ENCODE data around the gene CD28. TPM values are rescaled to one million over a fixed set of nuclear protein-coding genes. Genes with fewer than 3 reads are reported as not detected.

Gene CD28
- total and polyA plus RNA-seq, 3 experiments from 2014 or later = 61.1 to 66.4 (median 64.1) TPM

GRCh38 chr2:203688798-203689197 is 17.6 kb upstream of the CD28 start:
- peaks cover 0 to 2% (median 0%) of the 10 kb centered on the region in 5 donors for H3K9me3 Mint-ChIP-seq
- H3K4me1 ChIP-seq (ENCODE audit: insufficient read depth, low read length) = no peaks in the 10 kb centered on the region
- no peak overlapping the region for H3K27ac Mint-ChIP-seq
- H3K4me3 Mint-ChIP-seq = no peak overlapping the region
- DNase-seq = no peak
- H3K4me1 Mint-ChIP-seq = peaks cover 21 to 38% (median 30%) of the 10 kb centered on the region in 3 donors
- no peaks in the 10 kb centered on the region for H3K27me3 ChIP-seq (ENCODE audit: insufficient read depth, low read length, poor library complexity, severe bottlenecking)
- ChIA-PET POLR2A (no interaction called here), CTCF (no interaction called here)
- H3K4me3 ChIP-seq (ENCODE audit: low read length) = no peak overlapping the region
- no peaks in the 10 kb centered on the region for H3K36me3 Mint-ChIP-seq
- H3K36me3 ChIP-seq (ENCODE audit: insufficient read depth, low read length) = no peaks in the 10 kb centered on the region
- no peaks in the 10 kb centered on the region for H3K27me3 Mint-ChIP-seq
- H3K9me3 ChIP-seq (ENCODE audit: low read length) = no peaks in the 10 kb centered on the region
- no peak overlapping the region for H3K27ac ChIP-seq (ENCODE audit: low read depth, low read length)

DNA sequence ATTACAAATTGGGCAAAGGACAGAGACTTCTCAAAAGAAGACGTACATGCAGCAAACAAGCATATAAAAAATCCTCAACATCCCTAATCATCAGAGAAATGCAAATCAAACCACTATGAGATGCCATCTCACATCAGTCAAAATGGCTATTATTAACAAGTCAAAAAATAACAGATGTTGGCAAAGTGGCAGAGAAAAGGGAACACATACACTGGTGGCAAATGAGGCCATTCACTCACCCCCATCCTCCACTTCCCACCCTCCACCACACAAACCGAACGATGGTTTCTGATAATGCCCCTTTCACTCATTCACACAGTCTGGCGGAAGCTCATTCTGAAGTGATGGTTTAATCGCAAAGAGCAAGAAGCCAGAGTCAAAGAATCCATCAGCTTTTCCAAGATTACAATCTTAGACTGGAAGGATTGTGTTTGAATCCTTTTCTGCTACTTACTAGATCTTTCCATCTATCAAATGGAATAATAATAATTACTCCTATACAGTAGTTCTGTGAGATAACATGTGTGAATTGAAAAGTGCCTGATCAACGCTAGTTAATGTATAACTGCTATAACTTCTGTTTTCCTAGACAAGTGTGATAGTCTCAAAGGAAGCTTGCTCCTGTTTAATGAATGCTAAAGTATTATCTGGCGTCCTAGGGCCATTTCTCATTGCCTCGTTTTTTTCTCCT is 16.9 kb upstream of the CD28 start:
- Histone ChIP-seq H3K36me3 (ENCODE audit: insufficient read depth, low read length) (no peaks in the 10 kb centered on the region), H3K9me3 (ENCODE audit: low read length) (no peaks in the 10 kb centered on the region), H3K4me3 (ENCODE audit: low read length) (no peak overlapping the region), H3K4me1 (ENCODE audit: insufficient read depth, low read length) (no peaks in the 10 kb centered on the region), H3K27ac (ENCODE audit: low read depth, low read length) (no peak overlapping the region), H3K27me3 (ENCODE audit: insufficient read depth, low read length, poor library complexity, severe bottlenecking) (no peaks in the 10 kb centered on the region)
- Mint-ChIP-seq H3K36me3 (no peaks in the 10 kb centered on the region), H3K27me3 (no peaks in the 10 kb centered on the region), H3K4me1 (peaks cover 21 to 38% (median 30%) of the 10 kb centered on the region in 3 donors), H3K27ac (peak overlapping the region in 5 of 8 donors; percentile 6 to 69 (median 45)), H3K9me3 (peaks cover 0 to 2% (median 0%) of the 10 kb centered on the region in 5 donors), H3K4me3 (peak overlapping the region in 5 of 7 donors; percentile 26 to 86 (median 49))
- POLR2A ChIA-PET = no interaction called here
- CTCF ChIA-PET = interaction anchor here (1.0 kb wide), 1 partner anchor 9 kb away, joined by 4 read pairs; no protein-coding TSS in a partner anchor
- peak in 2 of 5 donors; percentile 42 to 50 for DNase-seq

DNA sequence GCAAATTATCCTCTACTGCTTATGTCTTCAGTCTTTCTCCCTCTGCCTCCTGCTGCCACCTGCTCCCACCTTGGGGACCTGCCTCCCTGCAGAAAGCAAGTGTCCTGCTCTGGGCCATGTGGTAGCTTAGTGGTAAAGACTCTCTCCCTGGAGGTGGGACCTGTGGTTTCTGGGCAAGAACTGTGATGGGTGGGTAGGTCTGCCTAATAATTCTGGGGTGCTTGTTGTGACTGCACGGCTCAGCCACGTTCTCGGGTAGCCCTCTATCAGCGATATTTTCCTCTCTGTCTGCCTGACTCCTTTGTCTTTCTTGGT is 16.4 kb upstream of the CD28 start:
- Mint-ChIP-seq H3K36me3 (no peaks in the 10 kb centered on the region), H3K4me1 (peaks cover 21 to 37% (median 30%) of the 10 kb centered on the region in 3 donors), H3K9me3 (no peaks in the 10 kb centered on the region), H3K27ac (peak overlapping the region in 7 of 8 donors; percentile 4 to 83 (median 56)), H3K27me3 (no peaks in the 10 kb centered on the region), H3K4me3 (peak overlapping the region in 5 of 7 donors; percentile 26 to 86 (median 48))
- Histone ChIP-seq H3K27ac (ENCODE audit: low read depth, low read length) (no peak overlapping the region), H3K27me3 (ENCODE audit: insufficient read depth, low read length, poor library complexity, severe bottlenecking) (no peaks in the 10 kb centered on the region), H3K4me1 (ENCODE audit: insufficient read depth, low read length) (no peaks in the 10 kb centered on the region), H3K36me3 (ENCODE audit: insufficient read depth, low read length) (no peaks in the 10 kb centered on the region), H3K9me3 (ENCODE audit: low read length) (no peaks in the 10 kb centered on the region), H3K4me3 (ENCODE audit: low read length) (no peak overlapping the region)
- ChIA-PET CTCF (interaction anchor here (1.0 kb wide), 1 partner anchor 10 kb away, joined by 4 read pairs; no protein-coding TSS in a partner anchor), POLR2A (no interaction called here)
- DNase-seq = no peak

- no peak overlapping the region for H3K27ac ChIP-seq (ENCODE audit: low read depth, low read length)
- Mint-ChIP-seq H3K9me3 (no peaks in the 10 kb centered on the region), H3K27ac (peak overlapping the region in 4 of 8 donors; percentile 4 to 76 (median 36)), H3K4me3 (peak overlapping the region in 5 of 7 donors; percentile 26 to 86 (median 48)), H3K36me3 (no peaks in the 10 kb centered on the region), H3K27me3 (no peaks in the 10 kb centered on the region), H3K4me1 (peaks cover 21 to 32% (median 30%) of the 10 kb centered on the region in 3 donors)
- POLR2A ChIA-PET = no interaction called here
- no peak for DNase-seq
- no peaks in the 10 kb centered on the region for H3K36me3 ChIP-seq (ENCODE audit: insufficient read depth, low read length)
- H3K9me3 ChIP-seq (ENCODE audit: low read length) = no peaks in the 10 kb centered on the region
- H3K4me1 ChIP-seq (ENCODE audit: insufficient read depth, low read length) = no peaks in the 10 kb centered on the region
- H3K4me3 ChIP-seq (ENCODE audit: low read length) = no peak overlapping the region
- H3K27me3 ChIP-seq (ENCODE audit: insufficient read depth, low read length, poor library complexity, severe bottlenecking) = no peaks in the 10 kb centered on the region
- CTCF ChIA-PET = interaction anchor here (0.7 kb wide), 1 partner anchor 13 kb away, joined by 3 read pairs; no protein-coding TSS in a partner anchor
Measured at GRCh38 chr2:203690441-203691047, 15.9 kb upstream of the CD28 start.

GRCh38 chr2:203691149-203691548 is 15.3 kb upstream of the CD28 start:
- ChIA-PET CTCF (interaction anchor here (0.7 kb wide), 1 partner anchor 14 kb away, joined by 3 read pairs; no protein-coding TSS in a partner anchor), POLR2A (no interaction called here)
- DNase-seq = no peak
- Histone ChIP-seq H3K36me3 (ENCODE audit: insufficient read depth, low read length) (no peaks in the 10 kb centered on the region), H3K27me3 (ENCODE audit: insufficient read depth, low read length, poor library complexity, severe bottlenecking) (no peaks in the 10 kb centered on the region), H3K4me1 (ENCODE audit: insufficient read depth, low read length) (no peaks in the 10 kb centered on the region), H3K27ac (ENCODE audit: low read depth, low read length) (no peak overlapping the region), H3K9me3 (ENCODE audit: low read length) (no peaks in the 10 kb centered on the region), H3K4me3 (ENCODE audit: low read length) (no peak overlapping the region)
- Mint-ChIP-seq H3K27ac (no peak overlapping the region), H3K9me3 (no peaks in the 10 kb centered on the region), H3K4me3 (no peak overlapping the region), H3K36me3 (no peaks in the 10 kb centered on the region), H3K4me1 (peaks cover 21 to 32% (median 30%) of the 10 kb centered on the region in 3 donors), H3K27me3 (no peaks in the 10 kb centered on the region)

DNA sequence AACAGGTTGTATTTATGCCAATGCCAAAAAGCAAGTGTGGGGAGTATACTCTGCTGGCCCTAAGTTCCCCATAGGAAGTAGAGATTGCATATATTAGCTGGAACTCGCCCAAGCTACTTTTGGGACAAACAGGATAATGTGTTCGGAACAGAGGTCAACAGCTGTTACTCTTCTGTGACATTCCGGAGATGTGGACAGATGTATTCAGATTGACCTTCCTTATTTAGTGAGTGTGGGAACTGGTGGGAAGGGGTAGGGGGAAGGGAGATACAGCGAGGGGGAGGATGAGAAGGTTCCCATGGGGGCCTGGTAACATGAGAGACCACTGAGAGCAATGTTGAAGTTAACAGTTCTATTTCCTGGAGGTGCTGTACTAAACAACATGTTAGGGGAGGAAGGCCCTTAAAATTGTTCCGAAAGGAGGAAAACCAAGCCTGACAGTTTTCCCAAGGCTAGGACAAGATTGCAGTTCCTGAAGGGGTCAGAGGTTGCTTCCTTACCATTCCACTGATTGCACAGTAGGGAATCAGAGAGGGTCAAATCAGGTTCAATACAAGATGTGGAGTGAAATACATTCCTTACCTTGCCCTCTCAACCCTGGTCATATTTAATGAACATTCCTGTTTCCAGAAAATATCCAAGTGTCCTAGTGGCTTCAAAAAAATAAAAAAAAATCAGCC is 14.3 kb upstream of the CD28 start:
- DNase-seq = no peak
- Histone ChIP-seq H3K9me3 (ENCODE audit: low read length) (no peaks in the 10 kb centered on the region), H3K4me3 (ENCODE audit: low read length) (no peak overlapping the region), H3K4me1 (ENCODE audit: insufficient read depth, low read length) (no peaks in the 10 kb centered on the region), H3K27me3 (ENCODE audit: insufficient read depth, low read length, poor library complexity, severe bottlenecking) (no peaks in the 10 kb centered on the region), H3K27ac (ENCODE audit: low read depth, low read length) (no peak overlapping the region), H3K36me3 (ENCODE audit: insufficient read depth, low read length) (no peaks in the 10 kb centered on the region)
- H3K27me3 Mint-ChIP-seq = no peaks in the 10 kb centered on the region
- no peaks in the 10 kb centered on the region for H3K36me3 Mint-ChIP-seq
- H3K9me3 Mint-ChIP-seq = no peaks in the 10 kb centered on the region
- peaks cover 21 to 32% (median 30%) of the 10 kb centered on the region in 3 donors for H3K4me1 Mint-ChIP-seq
- POLR2A ChIA-PET = no interaction called here
- CTCF ChIA-PET = no interaction called here
- H3K4me3 Mint-ChIP-seq = no peak overlapping the region
- H3K27ac Mint-ChIP-seq = no peak overlapping the region

DNA sequence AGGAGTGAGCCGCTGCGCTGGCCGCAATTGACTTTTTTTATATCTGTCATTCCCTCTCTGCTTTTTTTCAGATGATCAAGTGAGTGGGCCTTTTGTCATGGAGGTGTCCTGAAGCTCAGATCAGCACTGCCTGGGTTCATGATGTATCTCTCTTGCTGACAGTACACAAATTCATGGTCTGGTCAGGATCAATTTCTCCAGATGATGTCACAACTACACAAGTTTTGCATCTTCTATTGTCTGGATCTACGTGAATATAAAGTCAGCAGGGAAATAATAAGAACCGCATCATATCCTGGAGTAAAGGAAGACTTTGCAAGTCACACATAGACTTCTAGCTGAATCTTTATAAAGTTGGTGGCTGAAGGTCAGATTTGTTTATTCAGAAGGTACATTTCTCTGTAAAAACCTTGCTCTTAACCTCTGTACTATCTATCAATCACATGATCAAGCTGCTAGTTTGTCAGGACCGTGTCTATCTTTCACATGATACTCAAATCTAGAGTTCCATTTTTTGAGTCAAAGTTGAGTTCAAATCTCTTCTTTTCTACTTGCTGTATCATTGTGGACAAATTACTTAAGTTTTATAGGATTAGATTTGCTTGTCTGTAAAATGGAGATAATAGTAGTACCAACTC is 13.1 kb upstream of the CD28 start:
- H3K27me3 Mint-ChIP-seq = no peaks in the 10 kb centered on the region
- peaks cover 0 to 2% (median 0%) of the 10 kb centered on the region in 5 donors for H3K9me3 Mint-ChIP-seq
- peaks cover 21 to 36% (median 30%) of the 10 kb centered on the region in 3 donors for H3K4me1 Mint-ChIP-seq
- no peak for DNase-seq
- no peaks in the 10 kb centered on the region for H3K27me3 ChIP-seq (ENCODE audit: insufficient read depth, low read length, poor library complexity, severe bottlenecking)
- ChIA-PET POLR2A (interaction anchor here (1.3 kb wide), 1 partner anchor 118 kb away, joined by 3 read pairs; no protein-coding TSS in a partner anchor), CTCF (interaction anchor here (1.6 kb wide), 1 partner anchor 18 kb away, joined by 3 read pairs; no protein-coding TSS in a partner anchor)
- no peak overlapping the region for H3K27ac ChIP-seq (ENCODE audit: low read depth, low read length)
- no peak overlapping the region for H3K27ac Mint-ChIP-seq
- no peaks in the 10 kb centered on the region for H3K4me1 ChIP-seq (ENCODE audit: insufficient read depth, low read length)
- H3K4me3 Mint-ChIP-seq = no peak overlapping the region
- no peak overlapping the region for H3K4me3 ChIP-seq (ENCODE audit: low read length)
- H3K36me3 ChIP-seq (ENCODE audit: insufficient read depth, low read length) = no peaks in the 10 kb centered on the region
- H3K9me3 ChIP-seq (ENCODE audit: low read length) = no peaks in the 10 kb centered on the region
- no peaks in the 10 kb centered on the region for H3K36me3 Mint-ChIP-seq

Data from CD8-positive, alpha-beta memory T cell (primary cell).